A549 (cell line): Measurements from ENCODE around the gene SEMA3C.

Experiments used
- KDM1A ChIP-seq: fragments of 200-600 bp; sonication (generic); IDR thresholded peaks from 2 replicates; pipeline ENCODE4 v1.6.1; 2016; ENCODE audit warnings: low read depth, mild to moderate bottlenecking
- RFX5 ChIP-seq: fragments of 450-650 bp; IDR thresholded peaks from 2 replicates; pipeline ENCODE4 v1.7.1; 2014; ENCODE audit warnings: antibody characterized with exemption, mild to moderate bottlenecking, moderate library complexity

DNA sequence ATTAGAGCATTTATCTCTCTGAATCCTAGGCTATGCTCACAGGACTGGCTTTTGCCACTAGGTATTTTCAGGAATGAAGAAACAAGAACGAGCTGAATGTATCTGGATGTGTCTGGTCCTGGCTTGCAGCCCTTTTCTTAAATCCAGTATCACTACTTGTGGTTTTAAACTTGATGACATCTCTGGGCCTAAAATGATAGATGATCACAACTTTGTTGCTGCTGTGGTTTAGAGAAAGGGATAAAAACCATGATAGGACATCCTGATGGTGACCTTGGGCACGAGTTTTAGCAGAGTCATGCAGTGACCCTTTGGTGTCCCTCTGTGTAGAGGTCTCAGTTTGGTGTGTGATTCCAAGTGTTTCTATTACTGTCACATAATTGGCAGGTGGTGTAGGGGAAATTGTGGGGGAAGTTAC is 31.7 kb upstream of the SEMA3C start:
- TF ChIP-seq KDM1A (no peak), RFX5 (no peak)
